ENCODE measurements around the gene WDR43. TPM values are rescaled to one million over a fixed set of nuclear protein-coding genes. Genes with fewer than 3 reads are reported as not detected.

WDR43 gene
- polyA plus RNA-seq, 1 of the 3 experiments (the other 2 are of a cell fraction) = 35.1 TPM

GRCh38 chr2:28915939-28916338 is 21.5 kb downstream of the WDR43 start:
- ChIA-PET CTCF (interaction anchor here (1.0 to 1.6 kb wide), 6 partner anchors 12 to 1174 kb away, joined by 3 to 7 read pairs (median 4); no protein-coding TSS in a partner anchor), POLR2A (no interaction called here)

DNA sequence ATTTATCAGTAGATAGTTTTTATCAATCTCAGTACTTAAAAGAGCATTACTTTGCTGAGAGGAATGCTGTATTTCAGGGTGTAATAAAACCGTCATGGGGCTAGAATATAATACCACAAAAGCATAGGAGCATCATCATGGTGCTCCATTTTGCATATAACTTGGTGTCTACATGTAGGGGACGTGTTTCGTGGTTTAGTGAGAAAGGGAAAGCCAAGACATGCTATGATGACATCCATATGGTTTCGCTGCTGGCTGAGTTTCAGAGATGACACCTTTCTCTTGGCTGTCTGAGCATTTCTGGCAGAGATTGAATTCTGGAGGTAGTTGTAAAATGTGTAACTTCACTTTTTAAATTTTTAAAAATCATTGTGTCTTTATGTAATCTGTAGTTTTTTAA is 32.4 kb downstream of the WDR43 start:
- Histone ChIP-seq H3F3A (replicated peaks; ENCODE audit: insufficient read depth) (peaks cover 3% of the 10 kb centered on the region), H3K27me3 (ENCODE audit: insufficient read depth) (no peaks in the 10 kb centered on the region), H3K4me3 (ENCODE audit: low read depth in 2 of 2, low read length in 1 of 2) (no peak overlapping the region), H3K4me1 (ENCODE audit: control insufficient read depth in 1 of 2, insufficient read depth in 2 of 2, low read depth in 1 of 2, low read length in 1 of 2) (no peaks in the 10 kb centered on the region), H3K9ac (no peak overlapping the region), H3K9me2 (no peaks in the 10 kb centered on the region), H3K9me3 (no peaks in the 10 kb centered on the region), H3K4me2 (no peak overlapping the region), H3K79me2 (ENCODE audit: insufficient read depth) (peaks cover 43% of the 10 kb centered on the region; the same call in 1 of the 2 replicates), H3K27ac (ENCODE audit: low read depth in 2 of 2, low read length in 1 of 2) (no peak overlapping the region), H4K20me1 (ENCODE audit: insufficient read depth) (no peaks in the 10 kb centered on the region), H3K36me3 (replicated peaks in 1 of 2; ENCODE audit: control insufficient read depth in 1 of 2, insufficient read depth in 2 of 2, low read length in 1 of 2) (peaks cover 90 to 92% of the 10 kb centered on the region in 2 experiments), H2AFZ (ENCODE audit: low read depth) (no peak overlapping the region)
- 98% methylated on average over 4 of the region's 4 CpGs for WGBS (ENCODE audit: low lambda C conversion rate)
- TF ChIP-seq, protein P1, sequence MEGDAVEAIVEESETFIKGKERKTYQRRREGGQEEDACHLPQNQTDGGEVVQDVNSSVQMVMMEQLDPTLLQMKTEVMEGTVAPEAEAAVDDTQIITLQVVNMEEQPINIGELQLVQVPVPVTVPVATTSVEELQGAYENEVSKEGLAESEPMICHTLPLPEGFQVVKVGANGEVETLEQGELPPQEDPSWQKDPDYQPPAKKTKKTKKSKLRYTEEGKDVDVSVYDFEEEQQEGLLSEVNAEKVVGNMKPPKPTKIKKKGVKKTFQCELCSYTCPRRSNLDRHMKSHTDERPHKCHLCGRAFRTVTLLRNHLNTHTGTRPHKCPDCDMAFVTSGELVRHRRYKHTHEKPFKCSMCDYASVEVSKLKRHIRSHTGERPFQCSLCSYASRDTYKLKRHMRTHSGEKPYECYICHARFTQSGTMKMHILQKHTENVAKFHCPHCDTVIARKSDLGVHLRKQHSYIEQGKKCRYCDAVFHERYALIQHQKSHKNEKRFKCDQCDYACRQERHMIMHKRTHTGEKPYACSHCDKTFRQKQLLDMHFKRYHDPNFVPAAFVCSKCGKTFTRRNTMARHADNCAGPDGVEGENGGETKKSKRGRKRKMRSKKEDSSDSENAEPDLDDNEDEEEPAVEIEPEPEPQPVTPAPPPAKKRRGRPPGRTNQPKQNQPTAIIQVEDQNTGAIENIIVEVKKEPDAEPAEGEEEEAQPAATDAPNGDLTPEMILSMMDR (IDR thresholded peaks at IDR 0.05) = no peak
- TF ChIP-seq TAF1 (IDR thresholded peaks at IDR 0.05; ENCODE audit: borderline replicate concordance, low read depth, low read length) (no peak), FOXJ3 (CRISPR knock-in tag; IDR thresholded peaks at IDR 0.05) (no peak), RXRA (IDR thresholded peaks at IDR 0.05; ENCODE audit: borderline replicate concordance, low read depth) (no peak), TEAD4 (IDR thresholded peaks at IDR 0.05; ENCODE audit: borderline replicate concordance, insufficient read depth) (no peak), NRF1 (IDR thresholded peaks at IDR 0.05; ENCODE audit: low read depth, low read length) (no peak), RCOR1 (IDR thresholded peaks at IDR 0.05; ENCODE audit: low read length) (no peak)
- TF ChIP-seq, protein P2, sequence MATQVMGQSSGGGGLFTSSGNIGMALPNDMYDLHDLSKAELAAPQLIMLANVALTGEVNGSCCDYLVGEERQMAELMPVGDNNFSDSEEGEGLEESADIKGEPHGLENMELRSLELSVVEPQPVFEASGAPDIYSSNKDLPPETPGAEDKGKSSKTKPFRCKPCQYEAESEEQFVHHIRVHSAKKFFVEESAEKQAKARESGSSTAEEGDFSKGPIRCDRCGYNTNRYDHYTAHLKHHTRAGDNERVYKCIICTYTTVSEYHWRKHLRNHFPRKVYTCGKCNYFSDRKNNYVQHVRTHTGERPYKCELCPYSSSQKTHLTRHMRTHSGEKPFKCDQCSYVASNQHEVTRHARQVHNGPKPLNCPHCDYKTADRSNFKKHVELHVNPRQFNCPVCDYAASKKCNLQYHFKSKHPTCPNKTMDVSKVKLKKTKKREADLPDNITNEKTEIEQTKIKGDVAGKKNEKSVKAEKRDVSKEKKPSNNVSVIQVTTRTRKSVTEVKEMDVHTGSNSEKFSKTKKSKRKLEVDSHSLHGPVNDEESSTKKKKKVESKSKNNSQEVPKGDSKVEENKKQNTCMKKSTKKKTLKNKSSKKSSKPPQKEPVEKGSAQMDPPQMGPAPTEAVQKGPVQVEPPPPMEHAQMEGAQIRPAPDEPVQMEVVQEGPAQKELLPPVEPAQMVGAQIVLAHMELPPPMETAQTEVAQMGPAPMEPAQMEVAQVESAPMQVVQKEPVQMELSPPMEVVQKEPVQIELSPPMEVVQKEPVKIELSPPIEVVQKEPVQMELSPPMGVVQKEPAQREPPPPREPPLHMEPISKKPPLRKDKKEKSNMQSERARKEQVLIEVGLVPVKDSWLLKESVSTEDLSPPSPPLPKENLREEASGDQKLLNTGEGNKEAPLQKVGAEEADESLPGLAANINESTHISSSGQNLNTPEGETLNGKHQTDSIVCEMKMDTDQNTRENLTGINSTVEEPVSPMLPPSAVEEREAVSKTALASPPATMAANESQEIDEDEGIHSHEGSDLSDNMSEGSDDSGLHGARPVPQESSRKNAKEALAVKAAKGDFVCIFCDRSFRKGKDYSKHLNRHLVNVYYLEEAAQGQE (IDR thresholded peaks at IDR 0.05; ENCODE audit: low read depth, low read length) = no peak
- ChIA-PET POLR2A (no interaction called here), CTCF (interaction anchor here (1.4 to 2.1 kb wide), 2 partner anchors 175 to 361 kb away, joined by 4 to 5 read pairs; partner anchors contain the start of gene PPP1CB)
- DNase-seq = no peak

More at GRCh38 chr2:28915939-28916338, 21.5 kb downstream of the WDR43 start:
- no peak for DNase-seq
- H3K9me2 ChIP-seq = no peaks in the 10 kb centered on the region
- H3K4me3 ChIP-seq (ENCODE audit: low read depth in 2 of 2, low read length in 1 of 2) = no peak overlapping the region
- WGBS (ENCODE audit: low lambda C conversion rate) = 88% methylated on average over 1 of the region's 1 CpG
- H3K4me1 ChIP-seq (ENCODE audit: control insufficient read depth in 1 of 2, insufficient read depth in 2 of 2, low read depth in 1 of 2, low read length in 1 of 2) = no peaks in the 10 kb centered on the region
- peaks cover 28% of the 10 kb centered on the region; the same call in 1 of the 2 replicates for H4K20me1 ChIP-seq (ENCODE audit: insufficient read depth)
- H3K79me2 ChIP-seq (ENCODE audit: insufficient read depth) = peaks cover 80% of the 10 kb centered on the region
- H3K9me3 ChIP-seq = no peaks in the 10 kb centered on the region
- H3K9ac ChIP-seq = no peak overlapping the region
- H3K4me2 ChIP-seq = no peak overlapping the region
- H3K27ac ChIP-seq (ENCODE audit: low read depth in 2 of 2, low read length in 1 of 2) = no peak overlapping the region
- H3K36me3 ChIP-seq (replicated peaks in 1 of 2; ENCODE audit: control insufficient read depth in 1 of 2, insufficient read depth in 2 of 2, low read length in 1 of 2) = peaks cover 58 to 85% of the 10 kb centered on the region in 2 experiments
- H3K27me3 ChIP-seq (ENCODE audit: insufficient read depth) = no peaks in the 10 kb centered on the region
- H2AFZ ChIP-seq (ENCODE audit: low read depth) = no peak overlapping the region
- TF ChIP-seq NFIC (IDR thresholded peaks at IDR 0.05; ENCODE audit: borderline replicate concordance) = no peak
- TF ChIP-seq FOXJ3 (CRISPR knock-in tag; IDR thresholded peaks at IDR 0.05) = no peak
- no peak for TF ChIP-seq RCOR1 (IDR thresholded peaks at IDR 0.05; ENCODE audit: low read length)
- TF ChIP-seq FOSL2 (IDR thresholded peaks at IDR 0.05; ENCODE audit: borderline replicate concordance, low read depth) = no peak
- H3F3A ChIP-seq (replicated peaks; ENCODE audit: insufficient read depth) = peaks cover 7% of the 10 kb centered on the region
